MM.1S (cell line): ENCODE results near the gene GBX2.
"Not testable (repeated sequence)": the region's sequence is repeated elsewhere in the genome, so short reads cannot be mapped to it uniquely, and the experiment has no call there.

Source experiments
- DNase-seq: peaks from one replicate; pipeline ENCODE4 v3.0.0-alpha.2; 2015
- H2AFZ ChIP-seq: fragments of 300-600 bp; sonication (generic); 2 replicates; pipeline ENCODE4 v1.6.0; 2016; ENCODE audit warnings: antibody characterized with exemption, low read length
- H3F3A ChIP-seq: fragments of 300-600 bp; sonication (generic); 2 replicates; pipeline ENCODE4 v1.6.1; 2016; ENCODE audit warnings: mild to moderate bottlenecking, antibody characterized with exemption, low read length, moderate library complexity, mixed read lengths; ENCODE audit not compliant: insufficient read depth
- H3K27ac ChIP-seq: fragments of 300-600 bp; sonication (generic); 2 replicates; pipeline ENCODE4 v1.5.1; 2016; ENCODE audit warnings: mild to moderate bottlenecking, low read length
- H3K27me3 ChIP-seq: fragments of 300-600 bp; sonication (generic); replicated peaks from 2 replicates; pipeline ENCODE4 v1.6.0; 2016; ENCODE audit warnings: low read length; ENCODE audit not compliant: insufficient read depth
- H3K36me3 ChIP-seq: fragments of 300-600 bp; sonication (generic); replicated peaks from 2 replicates; pipeline ENCODE4 v1.6.1; 2016; ENCODE audit warnings: mild to moderate bottlenecking, low read length, mixed read lengths; ENCODE audit not compliant: insufficient read depth
- H3K4me1 ChIP-seq: fragments of 300-600 bp; sonication (generic); 2 replicates; pipeline ENCODE4 v1.6.1; 2016; ENCODE audit warnings: low read length, mixed read lengths
- H3K4me2 ChIP-seq: fragments of 300-600 bp; sonication (generic); 2 replicates; pipeline ENCODE4 v1.6.0; 2016; ENCODE audit warnings: low read depth, low read length
- H3K4me3 ChIP-seq: fragments of 300-600 bp; sonication (generic); 2 replicates; pipeline ENCODE4 v1.5.1; 2016; ENCODE audit warnings: low read length, mixed read lengths
- H3K79me2 ChIP-seq: fragments of 300-600 bp; sonication (generic); 2 replicates; pipeline ENCODE4 v1.6.1; 2016; ENCODE audit warnings: mixed run types, low read length, mixed read lengths
- H3K9ac ChIP-seq: fragments of 300-600 bp; sonication (generic); 2 replicates; pipeline ENCODE4 v1.6.1; 2016; ENCODE audit warnings: low read length, mixed read lengths
- H3K9me2 ChIP-seq: fragments of 300-600 bp; sonication (generic); replicated peaks from 2 replicates; pipeline ENCODE4 v1.6.1; 2016; ENCODE audit warnings: mild to moderate bottlenecking, low read length, mixed read lengths; ENCODE audit not compliant: insufficient read depth
- H3K9me3 ChIP-seq: fragments of 300-600 bp; sonication (generic); replicated peaks from 2 replicates; pipeline ENCODE4 v1.6.1; 2016; ENCODE audit warnings: mild to moderate bottlenecking, low read length, mixed read lengths; ENCODE audit not compliant: insufficient read depth
- H4K20me1 ChIP-seq: fragments of 300-600 bp; sonication (generic); 2 replicates; pipeline ENCODE4 v1.6.1; 2016; ENCODE audit warnings: mild to moderate bottlenecking, low read length, moderate library complexity, mixed read lengths; ENCODE audit not compliant: insufficient read depth
- EZH2 ChIP-seq: fragments of 300-600 bp; sonication (generic); optimal IDR thresholded peaks from 2 replicates; pipeline ENCODE3; 2017; ENCODE audit warnings: low read depth, mild to moderate bottlenecking, antibody characterized with exemption, low read length, mixed read lengths
- EZH2phosphoT487 ChIP-seq: fragments of 300-600 bp; sonication (generic); IDR thresholded peaks from 2 replicates; pipeline ENCODE4 v1.6.1; 2018; ENCODE audit warnings: antibody characterized with exemption, low read length
- TF ChIP-seq, protein P1 (sequence below): fragments of 300-600 bp; sonication (generic); IDR thresholded peaks from 2 replicates; pipeline ENCODE4 v1.5.1; 2016; ENCODE audit warnings: antibody characterized with exemption, low read length, mixed read lengths

The GBX2 gene

DNA sequence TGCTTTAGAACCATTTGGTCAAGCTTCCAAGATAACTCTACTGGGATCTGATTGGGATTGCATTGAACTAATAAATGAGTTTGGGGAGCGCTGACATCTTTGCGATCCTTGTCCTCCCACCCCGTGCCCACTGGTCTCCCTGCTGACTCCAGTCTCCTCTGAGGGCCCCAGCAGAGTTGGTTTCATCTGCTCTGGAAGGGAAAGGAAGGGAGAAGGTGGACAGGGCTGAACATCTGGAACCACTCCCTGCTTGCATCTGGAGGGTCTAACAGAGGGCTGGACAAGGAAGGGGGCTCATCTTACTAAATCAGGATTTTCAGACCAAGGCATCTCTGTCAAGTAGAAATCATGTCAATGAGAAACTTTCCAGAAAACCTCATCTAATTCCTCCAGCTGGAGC lies 12.8 kb downstream of the GBX2 start:
- Histone ChIP-seq H3K36me3 (no peaks in the 10 kb centered on the region), H4K20me1 (no peaks in the 10 kb centered on the region), H3K27me3 (peaks cover 7% of the 10 kb centered on the region; the same call in 1 of the 2 replicates), H2AFZ (no peak overlapping the region), H3K9me3 (no peaks in the 10 kb centered on the region), H3F3A (no peaks in the 10 kb centered on the region), H3K4me3 (no peak overlapping the region), H3K79me2 (no peaks in the 10 kb centered on the region), H3K9ac (no peak overlapping the region), H3K9me2 (no peaks in the 10 kb centered on the region), H3K4me2 (no peak overlapping the region), H3K27ac (no peak overlapping the region), H3K4me1 (no peaks in the 10 kb centered on the region)
- no peak for DNase-seq
- TF ChIP-seq EZH2phosphoT487 (no peak), EZH2 (no peak)
- TF ChIP-seq, protein P1, sequence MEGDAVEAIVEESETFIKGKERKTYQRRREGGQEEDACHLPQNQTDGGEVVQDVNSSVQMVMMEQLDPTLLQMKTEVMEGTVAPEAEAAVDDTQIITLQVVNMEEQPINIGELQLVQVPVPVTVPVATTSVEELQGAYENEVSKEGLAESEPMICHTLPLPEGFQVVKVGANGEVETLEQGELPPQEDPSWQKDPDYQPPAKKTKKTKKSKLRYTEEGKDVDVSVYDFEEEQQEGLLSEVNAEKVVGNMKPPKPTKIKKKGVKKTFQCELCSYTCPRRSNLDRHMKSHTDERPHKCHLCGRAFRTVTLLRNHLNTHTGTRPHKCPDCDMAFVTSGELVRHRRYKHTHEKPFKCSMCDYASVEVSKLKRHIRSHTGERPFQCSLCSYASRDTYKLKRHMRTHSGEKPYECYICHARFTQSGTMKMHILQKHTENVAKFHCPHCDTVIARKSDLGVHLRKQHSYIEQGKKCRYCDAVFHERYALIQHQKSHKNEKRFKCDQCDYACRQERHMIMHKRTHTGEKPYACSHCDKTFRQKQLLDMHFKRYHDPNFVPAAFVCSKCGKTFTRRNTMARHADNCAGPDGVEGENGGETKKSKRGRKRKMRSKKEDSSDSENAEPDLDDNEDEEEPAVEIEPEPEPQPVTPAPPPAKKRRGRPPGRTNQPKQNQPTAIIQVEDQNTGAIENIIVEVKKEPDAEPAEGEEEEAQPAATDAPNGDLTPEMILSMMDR = no peak

DNA sequence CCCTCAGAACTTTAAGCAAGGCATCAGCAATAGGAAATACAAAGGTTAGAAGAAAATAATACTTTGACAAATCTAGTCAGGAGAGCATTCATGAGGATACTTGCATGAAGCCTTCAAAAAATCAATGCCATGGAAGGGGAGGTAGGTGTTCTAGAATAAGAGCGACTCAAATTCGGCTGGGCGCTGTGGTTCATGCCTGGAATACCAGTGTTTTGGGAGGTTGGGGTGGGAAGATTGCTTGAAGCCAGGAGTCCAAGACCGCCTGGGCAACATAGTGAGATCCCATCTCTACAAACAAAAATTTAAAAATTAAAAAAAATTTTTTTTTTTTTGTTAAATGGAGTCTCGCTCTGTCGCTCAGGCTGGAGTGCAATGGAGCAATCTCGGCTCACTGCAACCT lies 21.8 kb downstream of the GBX2 start:
- no peaks in the 10 kb centered on the region for H3K27me3 ChIP-seq
- no peak overlapping the region for H3K4me3 ChIP-seq
- H3K4me2 ChIP-seq = no peak overlapping the region
- H3K36me3 ChIP-seq = no peaks in the 10 kb centered on the region
- H4K20me1 ChIP-seq = no peaks in the 10 kb centered on the region
- H3K27ac ChIP-seq = no peak overlapping the region
- no peaks in the 10 kb centered on the region for H3K9me3 ChIP-seq
- no peak for TF ChIP-seq EZH2
- TF ChIP-seq EZH2phosphoT487 = no peak
- TF ChIP-seq, protein P1 = no peak
- no peak overlapping the region for H3K9ac ChIP-seq
- DNase-seq = no peak
- no peaks in the 10 kb centered on the region for H3K9me2 ChIP-seq
- H3F3A ChIP-seq = no peaks in the 10 kb centered on the region
- no peaks in the 10 kb centered on the region for H3K79me2 ChIP-seq
- no peak overlapping the region for H2AFZ ChIP-seq
- no peaks in the 10 kb centered on the region for H3K4me1 ChIP-seq

DNA sequence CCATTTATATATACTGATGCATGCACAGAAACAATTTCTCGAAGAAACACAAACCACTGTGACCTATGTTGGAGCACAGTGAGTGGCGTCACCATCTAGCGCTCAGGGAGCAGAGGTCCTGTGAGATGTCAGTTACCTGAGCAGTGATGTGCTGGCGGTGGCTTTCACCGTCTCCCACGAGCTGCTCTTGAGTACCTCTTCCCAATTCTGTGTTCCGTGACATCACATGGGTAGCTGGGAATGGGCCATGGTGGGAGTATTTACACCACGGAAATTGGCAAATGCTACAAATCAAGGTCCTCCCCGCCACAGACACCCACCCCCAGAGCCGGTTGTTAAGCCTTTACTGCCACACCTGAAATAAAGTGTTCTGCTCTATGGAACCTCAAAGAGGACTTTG lies 24.4 kb downstream of the GBX2 start:
- no peaks in the 10 kb centered on the region for H3K9me2 ChIP-seq

DNA sequence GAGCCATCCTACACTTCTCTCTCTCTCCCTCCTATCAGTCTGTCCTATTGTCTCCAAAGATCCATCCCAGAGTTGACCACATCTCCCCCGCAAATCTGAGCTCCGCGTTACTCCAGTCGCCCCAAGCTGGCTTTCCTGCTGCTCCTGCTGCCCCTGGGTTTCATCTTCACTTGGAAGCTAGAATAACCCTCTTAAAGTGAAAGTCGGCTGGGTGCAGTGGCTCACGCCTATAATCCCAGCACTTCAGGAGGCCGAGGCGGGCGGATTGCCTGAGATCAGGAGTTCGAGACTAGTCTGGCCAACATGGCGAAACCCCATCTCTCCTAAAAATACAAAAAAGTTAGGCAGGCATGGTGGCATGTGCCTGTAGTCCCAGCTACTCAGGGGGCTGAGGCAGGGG lies 26.6 kb downstream of the GBX2 start:
- not testable (repeated sequence) for H3K79me2 ChIP-seq, H3K4me3 ChIP-seq, H3K9ac ChIP-seq, H2AFZ ChIP-seq, H3K9me2 ChIP-seq, DNase-seq, H3K9me3 ChIP-seq, H3K27ac ChIP-seq, H3K36me3 ChIP-seq, H3K4me1 ChIP-seq, H3K4me2 ChIP-seq, H3K27me3 ChIP-seq, H4K20me1 ChIP-seq, H3F3A ChIP-seq

More for the DNA sequence above, 24.4 kb downstream of the GBX2 start:
- no peak overlapping the region for H3K27ac ChIP-seq
- H3K4me1 ChIP-seq = no peaks in the 10 kb centered on the region
- H2AFZ ChIP-seq = no peak overlapping the region
- no peak for DNase-seq
- no peak overlapping the region for H3K4me3 ChIP-seq
- H3K4me2 ChIP-seq = no peak overlapping the region
- H3K27me3 ChIP-seq = no peaks in the 10 kb centered on the region
- no peaks in the 10 kb centered on the region for H3K79me2 ChIP-seq
- H3F3A ChIP-seq = no peaks in the 10 kb centered on the region
- H4K20me1 ChIP-seq = no peaks in the 10 kb centered on the region
- H3K9ac ChIP-seq = no peak overlapping the region
- H3K9me3 ChIP-seq = no peaks in the 10 kb centered on the region
- H3K36me3 ChIP-seq = no peaks in the 10 kb centered on the region
- TF ChIP-seq, protein P1 = no peak
- TF ChIP-seq EZH2 = no peak
- no peak for TF ChIP-seq EZH2phosphoT487
